ENCODE results near the gene OSBP2.
"Not testable (repeated sequence)": the region's sequence is repeated elsewhere in the genome, so short reads cannot be mapped to it uniquely, and the experiment has no call there.

OSBP2 gene

DNA sequence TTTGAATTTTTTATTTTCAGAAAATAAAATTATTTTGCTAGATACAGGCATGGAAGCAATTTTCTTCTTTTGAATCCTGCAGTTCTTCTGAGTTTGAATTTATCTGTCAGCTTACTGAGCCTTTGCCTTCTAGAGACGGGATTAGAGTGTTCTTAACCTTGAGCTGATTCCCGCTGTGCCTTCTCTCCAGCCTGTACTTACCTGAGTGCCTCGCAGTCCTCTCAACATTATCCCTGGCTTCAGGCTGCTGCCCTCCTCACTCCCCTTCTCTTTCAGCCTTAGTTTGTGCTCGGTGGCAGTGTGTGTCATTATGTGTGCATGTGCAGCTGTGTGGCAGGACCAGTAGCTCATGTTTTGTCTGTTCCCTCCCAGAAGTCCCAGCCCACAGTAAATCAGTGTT, 24.3 kb downstream of the OSBP2 start:
- no peak for DNase-seq (ENCODE audit: low read depth in 2 of 2)

DNA sequence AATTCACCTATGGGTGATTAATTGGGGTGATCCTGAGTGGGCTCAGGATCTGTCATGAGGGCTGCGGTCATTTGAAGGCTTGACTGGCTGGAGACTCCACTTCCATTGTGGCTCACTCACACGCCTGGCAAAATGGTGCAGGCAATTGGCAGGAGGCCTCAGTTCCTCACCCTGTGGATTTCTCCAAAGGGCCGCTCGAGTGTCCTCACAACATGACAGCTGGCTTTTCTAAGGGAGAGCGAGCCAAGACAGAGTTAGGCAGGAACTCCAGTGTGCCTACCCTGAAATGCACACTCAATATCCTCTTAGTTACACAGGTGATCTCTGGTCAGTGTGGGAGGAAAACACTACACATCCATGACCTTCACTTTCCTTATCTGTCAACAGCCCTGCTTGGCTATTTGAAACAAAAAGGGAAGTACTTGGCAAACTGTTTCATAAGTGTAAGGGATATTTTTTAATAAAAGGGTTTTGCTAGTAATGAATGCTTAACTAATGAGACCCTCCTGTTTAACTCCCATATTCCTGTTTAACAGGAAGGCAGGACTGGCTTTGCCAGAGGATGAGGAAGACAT, 25.7 kb downstream of the OSBP2 start:
- DNase-seq (ENCODE audit: low read depth in 2 of 2), result no peak

DNA sequence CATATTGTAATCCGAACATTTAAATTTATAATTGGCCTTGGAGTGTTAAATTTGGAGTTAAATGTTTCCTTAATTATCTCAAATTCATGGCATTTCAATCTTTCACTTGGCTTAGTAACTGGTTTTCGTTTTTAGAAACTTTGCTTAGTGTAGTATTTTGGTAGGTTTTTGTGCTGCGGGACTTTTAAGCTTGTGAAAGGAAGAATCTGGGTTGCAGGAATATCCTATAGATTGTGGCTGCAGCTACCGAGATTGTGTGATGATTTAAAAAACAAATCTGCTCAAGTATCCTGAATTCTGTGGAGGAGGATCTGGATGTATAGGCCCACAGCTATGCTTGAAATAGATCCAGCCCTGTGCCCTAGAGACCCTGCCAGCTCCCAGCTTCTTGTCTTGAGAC, 27.1 kb downstream of the OSBP2 start:
- no peak for DNase-seq (ENCODE audit: low read depth in 2 of 2)

DNA sequence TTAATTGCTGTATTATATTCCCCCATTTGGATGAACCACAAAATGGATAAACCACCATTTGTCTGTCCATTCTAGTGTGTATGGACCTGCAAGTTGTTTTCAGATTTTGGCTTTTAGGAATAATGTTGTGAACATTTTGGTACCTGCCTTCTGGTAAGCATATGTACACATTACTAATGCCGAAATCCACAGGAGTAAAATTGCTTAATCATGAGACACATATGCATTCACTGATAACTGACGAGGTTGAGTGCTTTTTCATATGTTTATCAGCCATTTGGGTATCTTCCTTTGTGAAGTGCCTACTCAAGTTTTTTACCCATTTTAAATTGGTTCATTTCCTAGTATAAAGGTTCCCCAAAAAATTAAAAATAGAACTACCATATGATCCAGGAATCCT, 34.2 kb downstream of the OSBP2 start:
- no peak for DNase-seq (ENCODE audit: low read depth in 2 of 2)

DNA sequence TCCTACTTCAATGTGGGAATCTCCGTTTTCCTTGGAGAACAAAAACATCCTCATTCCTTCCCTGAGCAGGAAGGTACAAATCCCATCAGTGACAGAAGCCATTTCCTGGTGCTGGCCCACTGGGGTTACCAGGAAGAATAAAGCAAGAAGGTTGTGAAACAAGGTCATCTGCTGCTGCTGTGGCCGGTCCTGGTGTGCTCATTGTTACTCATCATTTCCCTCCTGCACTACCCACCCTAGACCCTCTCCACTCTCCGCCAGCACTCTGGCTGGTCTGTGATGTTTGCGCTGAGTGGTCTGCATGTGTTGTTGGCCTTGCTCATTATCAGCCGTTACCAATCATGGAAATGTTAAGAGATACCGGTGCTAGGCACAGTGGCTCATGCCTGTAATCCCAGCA, 37.0 kb downstream of the OSBP2 start:
- no peak for DNase-seq (ENCODE audit: low read depth in 2 of 2)

DNA sequence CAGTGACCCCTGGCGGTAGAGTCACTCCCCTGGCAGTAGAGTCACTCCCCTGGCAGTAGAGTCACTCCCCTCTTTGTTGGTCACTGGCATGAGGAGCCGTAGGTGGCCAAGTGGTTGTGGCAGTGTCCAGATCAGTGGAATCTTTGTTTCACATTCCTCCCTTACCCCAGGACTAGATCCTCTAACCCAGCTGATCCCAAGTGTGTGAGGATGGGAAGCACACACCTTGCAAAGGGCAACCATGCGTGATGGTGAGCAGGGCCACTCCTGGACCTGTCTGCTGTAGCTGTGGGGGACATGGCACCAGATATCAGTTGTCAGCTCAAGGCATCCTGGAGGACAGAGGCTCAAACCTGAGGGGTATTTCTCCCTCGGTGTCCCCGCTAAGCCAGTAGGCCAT, 37.8 kb downstream of the OSBP2 start:
- DNase-seq (ENCODE audit: low read depth in 2 of 2), result no peak

DNA sequence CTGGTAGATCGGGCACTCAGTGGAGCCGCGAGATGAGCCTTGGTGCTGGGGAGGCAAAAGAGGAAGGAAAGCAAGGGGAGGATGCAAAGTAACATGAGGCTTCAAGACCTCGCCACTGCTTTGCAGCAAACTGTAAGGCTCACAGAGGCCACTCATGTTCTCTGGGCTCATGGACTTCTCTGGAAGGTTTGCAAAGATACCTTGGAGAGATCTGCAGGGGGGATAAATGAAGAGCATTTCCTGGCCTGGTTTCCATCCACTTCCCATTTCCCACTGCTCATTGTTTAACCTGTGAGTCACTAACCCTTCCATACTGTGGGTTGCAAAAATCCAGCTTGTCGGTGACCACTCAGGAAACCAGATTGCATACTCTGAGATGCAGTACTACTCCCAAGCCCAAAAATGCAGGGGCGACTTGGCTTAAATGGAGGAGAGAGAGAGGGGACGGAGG, 38.5 kb downstream of the OSBP2 start:
- no peak for DNase-seq (ENCODE audit: low read depth in 2 of 2)

DNA sequence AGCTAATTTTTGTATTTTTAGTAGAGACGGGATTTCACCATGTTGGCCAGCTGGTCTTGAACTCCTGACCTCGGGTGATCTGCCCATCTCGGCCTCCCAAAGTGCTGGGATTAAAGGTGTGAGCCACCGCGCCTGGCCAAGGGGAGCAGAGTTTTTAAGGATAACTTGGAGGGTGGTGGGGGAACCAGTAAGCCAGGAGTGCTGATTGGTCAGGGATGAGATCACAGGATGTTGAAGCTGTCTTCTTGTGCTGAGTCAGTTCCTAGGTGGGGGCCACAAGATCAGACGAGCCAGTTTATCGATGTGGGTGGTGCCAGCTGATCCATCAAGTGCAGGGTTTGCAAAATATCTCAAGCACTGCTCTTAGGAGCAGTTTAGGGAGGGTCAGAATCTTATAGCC, 45.3 kb downstream of the OSBP2 start:
- DNase-seq (ENCODE audit: low read depth in 2 of 2), result not testable (repeated sequence)

DNA sequence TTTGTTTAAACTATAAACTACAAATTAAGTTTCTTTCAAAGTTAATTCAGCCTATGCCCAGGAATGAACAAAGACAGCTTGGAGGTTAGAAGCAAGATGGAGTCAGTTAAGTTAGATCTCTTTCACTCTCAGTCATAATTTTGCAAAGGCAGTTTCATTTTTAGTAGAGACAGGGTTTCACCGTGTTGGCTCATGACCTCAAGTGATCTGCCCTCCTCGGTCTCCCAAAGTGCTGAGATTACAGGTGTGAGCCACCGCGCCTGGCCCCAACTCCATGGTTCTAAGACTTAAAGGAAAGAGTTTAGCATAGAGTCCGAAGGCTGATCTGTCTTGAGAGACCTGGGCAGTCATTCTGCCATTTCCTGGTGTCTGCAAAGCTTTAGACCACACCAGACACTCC, 45.8 kb downstream of the OSBP2 start:
- not testable (repeated sequence) for DNase-seq (ENCODE audit: low read depth in 2 of 2)

DNA sequence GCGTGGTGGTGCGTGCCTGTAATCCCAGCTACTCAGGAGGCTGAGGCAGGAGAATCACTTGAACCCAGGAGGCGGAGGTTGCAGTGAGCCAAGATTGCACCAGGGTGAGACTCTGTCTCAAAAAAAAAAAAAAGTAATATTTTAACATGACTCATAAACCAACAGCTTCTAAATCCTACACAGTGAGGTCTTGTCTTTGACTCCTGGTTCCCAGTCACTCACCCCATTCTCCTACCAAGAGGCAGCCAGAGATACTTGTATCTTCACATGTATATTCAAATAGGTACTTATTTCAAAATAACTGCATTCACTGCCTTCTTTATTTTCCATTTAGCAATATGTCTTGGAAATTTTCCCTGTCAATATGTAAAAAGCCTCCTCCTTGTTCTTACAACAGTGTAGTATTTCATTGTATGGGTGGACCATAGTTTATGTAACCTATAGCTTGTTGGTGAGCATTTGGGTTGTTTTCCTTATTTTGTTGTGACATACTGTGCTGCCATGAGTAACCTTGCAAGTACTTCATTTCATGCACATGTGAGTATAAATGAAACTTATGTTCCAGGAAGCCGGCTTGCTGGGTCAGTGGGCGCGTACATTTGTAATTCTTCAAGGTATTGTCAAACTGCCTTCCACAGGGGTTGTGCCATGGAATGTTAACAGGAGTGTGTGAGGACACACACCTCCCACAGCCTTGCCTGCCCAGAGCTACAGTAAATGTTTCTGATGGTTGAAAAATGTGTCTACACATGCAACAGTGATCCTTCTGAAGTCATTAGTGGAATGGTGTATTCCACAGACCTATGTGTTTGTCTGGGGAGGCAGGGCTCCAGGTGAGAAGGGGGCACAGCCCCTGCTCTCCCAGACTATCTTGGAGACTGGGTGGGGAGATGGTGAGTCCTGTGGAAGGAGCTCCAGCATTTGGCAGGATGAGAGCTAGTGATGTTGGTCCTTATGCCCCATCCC, 47.9 kb downstream of the OSBP2 start:
- DNase-seq (ENCODE audit: low read depth in 2 of 2), result no peak

DNA sequence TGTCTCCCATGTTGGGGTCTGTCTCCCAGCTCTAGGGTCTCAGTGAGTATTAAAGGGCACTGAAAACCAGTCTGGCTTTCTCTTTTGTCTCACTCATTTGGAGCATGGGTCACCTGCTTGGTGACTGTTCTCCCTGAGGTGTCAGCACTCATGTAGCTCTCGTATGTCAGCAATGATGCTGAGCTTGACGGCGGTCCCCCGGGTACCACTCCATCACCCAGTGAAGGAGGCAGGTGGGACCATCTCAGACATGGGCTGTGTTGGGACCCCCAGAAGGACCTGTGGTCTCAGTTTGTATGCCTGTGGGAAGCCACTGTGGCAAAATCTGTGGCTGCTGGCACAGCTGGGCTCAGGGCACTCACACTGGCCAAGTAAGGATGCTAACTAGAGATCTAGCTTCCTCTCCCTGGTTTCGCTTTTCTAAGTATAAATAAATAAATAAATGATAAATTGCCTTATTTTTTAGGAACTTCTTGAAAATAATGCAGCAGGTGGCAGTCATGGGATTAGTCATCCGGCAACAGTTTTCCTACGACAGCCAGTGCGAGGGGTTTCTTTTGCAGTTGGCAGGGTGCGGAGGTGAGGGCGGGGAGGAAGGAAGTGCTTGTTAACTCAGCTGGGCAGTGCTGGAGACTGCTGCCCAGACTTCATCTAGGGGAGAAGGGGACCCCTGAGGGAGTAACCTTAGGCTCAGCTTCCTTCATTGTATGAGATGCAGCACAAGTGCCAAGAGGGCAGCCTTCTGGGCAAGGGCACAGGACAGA, 48.8 kb downstream of the OSBP2 start:
- no peak for DNase-seq (ENCODE audit: low read depth in 2 of 2)

DNA sequence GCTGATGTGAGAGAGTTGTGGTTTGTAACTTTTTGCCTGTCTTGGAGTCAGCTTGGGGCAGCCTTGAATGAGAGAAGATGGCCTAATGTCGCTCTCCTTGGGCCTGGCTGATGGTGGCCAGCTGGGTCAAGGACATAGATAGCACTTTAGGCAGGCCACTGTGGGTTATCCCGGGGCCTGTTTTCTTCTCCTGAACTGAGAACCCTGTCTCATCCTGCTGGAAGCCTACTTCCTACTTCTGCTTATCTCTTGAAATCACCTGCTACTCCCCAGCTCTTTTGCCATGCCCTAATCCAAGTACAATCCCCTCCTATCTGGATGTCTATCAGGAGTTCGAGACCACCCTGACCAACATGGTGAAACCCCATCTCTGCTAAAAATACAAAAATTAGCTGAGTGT, 49.5 kb downstream of the OSBP2 start:
- DNase-seq (ENCODE audit: low read depth in 2 of 2), result no peak

DNA sequence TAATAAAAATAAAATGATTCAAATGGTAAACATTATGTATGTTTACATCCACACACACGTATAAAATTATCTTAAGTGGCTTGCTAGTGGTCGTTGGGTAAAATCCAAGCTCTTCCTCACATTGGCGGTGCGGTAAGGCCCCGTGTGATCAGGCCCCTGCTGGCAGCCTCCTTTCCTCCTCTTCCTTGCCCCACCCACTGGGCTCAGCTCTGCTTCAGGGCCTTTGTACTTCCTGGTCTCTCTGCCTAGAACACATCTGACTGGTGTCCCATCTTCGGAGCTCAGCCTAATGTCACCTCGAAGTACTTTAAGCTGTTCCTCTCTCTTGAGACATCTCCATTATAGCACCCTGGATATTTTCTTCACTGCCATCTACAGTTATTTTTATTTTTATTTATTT, 52.8 kb downstream of the OSBP2 start:
- DNase-seq (ENCODE audit: low read depth in 2 of 2), result no peak

DNA sequence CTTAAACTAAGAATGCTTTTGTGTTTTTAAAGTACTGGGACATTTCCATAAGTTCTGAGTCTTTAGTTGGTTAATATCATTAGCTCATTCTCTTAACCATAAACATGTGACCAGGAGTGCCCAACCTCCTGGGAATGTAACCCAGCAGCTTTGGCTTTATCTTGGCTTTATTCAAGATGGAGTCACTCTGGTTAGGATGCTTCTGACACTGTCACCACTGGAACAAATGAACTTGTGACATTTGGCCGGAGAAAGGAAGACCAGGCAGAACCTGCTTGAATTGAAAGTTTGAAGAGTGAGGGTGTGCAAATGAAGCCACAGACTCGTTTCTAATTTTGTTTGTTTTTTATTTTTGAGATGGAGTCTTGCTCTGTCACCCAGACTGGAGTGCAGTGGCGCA, 54.6 kb downstream of the OSBP2 start:
- no peak for DNase-seq (ENCODE audit: low read depth in 2 of 2)

DNA sequence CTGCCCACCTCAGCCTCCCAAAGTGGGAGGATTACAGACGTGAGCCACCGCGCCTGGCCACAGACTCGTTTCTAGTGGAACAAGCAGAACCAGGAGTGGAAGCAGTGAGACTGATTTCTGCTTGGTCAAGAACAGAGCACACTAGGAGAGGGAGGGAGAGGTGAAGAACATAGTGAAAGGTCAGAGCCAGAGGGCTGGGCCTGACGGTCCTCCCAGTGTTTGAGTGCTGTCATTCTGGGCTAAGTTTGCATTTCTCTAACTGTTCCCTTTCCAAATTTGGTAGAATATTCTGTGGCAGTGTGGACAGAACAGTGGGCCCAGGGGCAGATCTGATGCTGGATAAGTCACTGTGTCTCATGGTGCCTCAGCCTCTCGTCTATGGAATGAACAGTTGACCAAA, 55.2 kb downstream of the OSBP2 start:
- DNase-seq (ENCODE audit: low read depth in 2 of 2), result no peak

DNA sequence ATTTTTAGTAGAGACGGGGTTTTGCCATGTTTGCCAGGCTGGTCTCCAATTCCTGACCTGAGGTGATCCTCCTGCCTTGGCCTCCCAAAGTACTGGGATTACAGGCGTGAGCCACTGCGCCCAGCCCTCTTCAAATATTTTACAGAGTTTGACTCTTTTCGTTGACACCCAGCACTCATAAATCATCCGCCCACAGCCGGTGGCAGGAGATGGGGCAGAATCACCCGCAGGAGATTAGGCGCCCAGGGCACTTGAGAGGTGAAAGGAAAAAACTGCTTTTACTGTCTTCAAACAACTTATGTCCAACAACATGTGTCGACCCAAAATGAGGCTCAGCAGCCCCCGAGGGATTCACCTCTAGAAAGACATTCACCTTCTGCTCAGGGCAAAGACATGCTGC, 56.9 kb downstream of the OSBP2 start:
- no peak for DNase-seq (ENCODE audit: low read depth in 2 of 2)

DNA sequence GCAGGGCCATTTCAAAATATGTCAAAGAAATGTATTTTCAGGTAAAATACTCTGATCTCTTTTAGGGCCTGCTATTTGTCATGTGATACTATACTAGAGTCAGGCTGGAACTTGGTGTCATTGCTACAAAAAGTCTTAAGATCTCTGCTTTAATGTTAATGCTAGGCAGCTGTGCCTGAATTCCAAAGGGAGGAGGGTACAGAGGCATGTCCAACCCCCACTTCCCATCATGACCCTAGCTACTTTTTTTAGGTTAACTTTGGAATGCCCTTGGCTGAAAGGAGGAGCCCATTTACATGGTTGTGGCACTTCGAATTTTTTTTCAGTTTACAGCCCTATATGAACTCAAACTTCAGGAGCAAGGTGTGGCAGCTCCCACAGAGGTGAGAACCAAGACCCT, 58.1 kb downstream of the OSBP2 start:
- no peak for DNase-seq (ENCODE audit: low read depth in 2 of 2)

DNA sequence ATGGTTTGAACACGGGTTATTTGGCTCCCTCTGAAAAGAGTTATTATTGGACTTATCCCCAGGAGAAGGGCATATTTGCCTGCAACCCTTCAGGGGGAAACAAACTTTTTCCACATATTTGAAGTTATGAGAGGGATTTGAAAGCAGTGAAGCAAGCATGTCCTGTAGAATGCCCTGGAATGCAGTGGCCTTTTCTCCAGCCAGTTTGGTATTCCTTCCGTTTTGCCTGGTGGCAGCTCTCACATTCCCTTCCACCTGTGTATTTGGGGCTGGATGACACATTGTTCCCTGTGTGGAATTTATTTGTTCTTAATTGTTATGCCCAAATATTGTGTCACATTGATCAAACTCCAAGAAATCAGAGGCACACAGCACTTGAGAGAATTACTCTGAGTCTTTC, 59.0 kb downstream of the OSBP2 start:
- no peak for DNase-seq (ENCODE audit: low read depth in 2 of 2)

DNA sequence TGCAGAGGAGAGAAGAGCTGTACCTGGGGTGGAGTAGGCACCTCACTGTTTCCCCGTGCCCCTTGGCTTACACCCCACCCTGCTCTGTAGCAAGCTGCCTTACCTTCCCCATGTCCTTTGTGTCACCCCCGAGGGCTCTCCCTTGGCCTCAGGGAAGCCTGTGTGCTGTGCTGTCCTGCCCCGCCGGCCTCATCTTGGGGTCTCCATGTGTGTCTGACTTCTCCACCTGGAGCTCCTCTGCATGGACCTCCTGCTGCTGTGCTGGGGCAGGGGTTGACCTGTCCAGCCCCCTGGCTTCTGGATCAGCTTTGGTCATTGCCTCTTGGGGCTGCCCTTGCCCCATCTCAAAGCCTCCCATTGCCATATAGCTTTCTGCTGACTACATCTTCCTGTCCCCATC, 59.8 kb downstream of the OSBP2 start:
- DNase-seq (ENCODE audit: low read depth in 2 of 2), result no peak

DNA sequence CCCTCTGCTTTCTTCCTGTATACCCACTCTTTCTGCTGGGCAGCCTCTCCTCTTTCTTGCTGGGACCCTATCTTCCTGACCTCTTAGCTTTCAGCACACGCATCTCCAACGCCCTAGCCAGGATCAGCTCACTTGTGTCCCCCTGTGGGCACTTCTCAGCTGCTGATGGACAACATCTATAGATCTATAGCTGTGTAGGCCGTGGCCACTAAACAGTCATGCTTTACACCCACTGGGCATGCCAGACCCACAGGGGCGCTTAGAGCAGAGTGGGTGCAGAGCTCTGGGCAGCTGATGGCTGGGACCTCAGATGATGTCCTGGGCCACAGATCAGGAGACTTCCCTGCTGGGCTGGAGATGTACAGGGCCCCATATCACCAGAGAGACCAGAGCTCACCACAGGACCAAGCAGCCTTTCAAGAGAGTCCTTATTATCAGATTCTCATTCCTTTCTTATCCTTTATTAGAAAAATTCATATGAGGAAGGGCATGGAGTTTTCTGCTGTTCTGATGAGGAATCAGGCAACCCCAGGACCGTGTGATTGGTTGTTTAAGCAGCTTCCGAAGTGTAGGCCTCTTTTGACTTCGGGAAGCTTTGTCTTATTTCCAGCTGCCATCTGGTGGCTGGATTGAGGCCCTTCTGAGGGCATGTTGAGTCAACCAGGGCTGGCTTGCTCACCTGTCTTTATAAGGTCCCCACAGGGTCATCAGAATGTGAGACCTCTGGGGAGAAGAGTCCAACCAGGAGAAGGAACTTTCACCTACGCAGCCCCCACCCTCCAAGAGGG, 60.5 kb downstream of the OSBP2 start:
- DNase-seq (ENCODE audit: low read depth in 2 of 2), result peak; percentile 6 to 8

DNA sequence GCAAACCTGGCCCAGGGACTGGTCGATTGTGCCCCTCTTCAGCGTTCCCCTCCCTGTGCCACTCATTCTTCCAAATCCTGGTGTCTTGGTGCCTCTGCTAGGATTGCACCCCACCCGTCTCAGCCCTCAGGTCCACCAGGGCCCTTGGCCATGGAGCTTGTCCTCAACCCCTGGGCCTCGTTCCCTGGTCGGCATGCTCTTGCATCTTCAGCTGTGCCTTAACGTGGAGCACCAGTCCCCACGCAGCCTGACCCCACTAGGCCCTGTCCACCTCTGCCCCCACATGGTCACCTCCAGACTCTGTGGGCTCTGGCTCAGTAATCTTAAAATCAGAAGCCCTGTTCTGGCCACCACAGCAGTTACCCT, 61.1 kb downstream of the OSBP2 start:
- DNase-seq (ENCODE audit: low read depth in 2 of 2), result no peak

Data from stimulated activated CD8-positive, alpha-beta memory T cell treated with anti-CD3 and anti-CD28 coated beads, Interleukin-7, amount 100 ng/mL, for 4 hours (primary cell).